ENCODE results near the gene PALD1.

PALD1 gene

DNA sequence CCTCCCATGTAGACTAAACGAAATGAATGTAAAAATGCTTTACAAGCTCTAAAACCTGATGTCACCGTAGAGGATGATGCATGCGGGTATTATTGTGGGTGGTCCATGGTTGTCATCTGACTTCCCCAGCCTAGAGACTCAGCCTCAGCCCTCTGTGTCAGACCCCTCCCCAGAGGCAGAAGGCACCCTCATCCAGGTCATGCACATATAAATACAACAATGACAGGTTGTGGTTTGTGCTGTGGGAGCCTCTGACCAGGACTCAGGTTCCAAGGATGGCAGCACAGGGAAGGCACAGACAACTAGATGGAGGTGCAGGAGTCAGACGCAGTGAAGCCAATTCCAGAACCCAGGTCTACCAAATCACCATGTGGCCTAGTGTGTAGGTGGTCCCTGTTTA lies 33.8 kb upstream of the PALD1 start:
- in situ Hi-C loops (cut with MboI; ENCODE audit: low pct_unique_long_range_greater_than_20kb, low sequenced_read_pairs, unreplicated experiment) = no loop called here
- TF ChIP-seq, protein P1, sequence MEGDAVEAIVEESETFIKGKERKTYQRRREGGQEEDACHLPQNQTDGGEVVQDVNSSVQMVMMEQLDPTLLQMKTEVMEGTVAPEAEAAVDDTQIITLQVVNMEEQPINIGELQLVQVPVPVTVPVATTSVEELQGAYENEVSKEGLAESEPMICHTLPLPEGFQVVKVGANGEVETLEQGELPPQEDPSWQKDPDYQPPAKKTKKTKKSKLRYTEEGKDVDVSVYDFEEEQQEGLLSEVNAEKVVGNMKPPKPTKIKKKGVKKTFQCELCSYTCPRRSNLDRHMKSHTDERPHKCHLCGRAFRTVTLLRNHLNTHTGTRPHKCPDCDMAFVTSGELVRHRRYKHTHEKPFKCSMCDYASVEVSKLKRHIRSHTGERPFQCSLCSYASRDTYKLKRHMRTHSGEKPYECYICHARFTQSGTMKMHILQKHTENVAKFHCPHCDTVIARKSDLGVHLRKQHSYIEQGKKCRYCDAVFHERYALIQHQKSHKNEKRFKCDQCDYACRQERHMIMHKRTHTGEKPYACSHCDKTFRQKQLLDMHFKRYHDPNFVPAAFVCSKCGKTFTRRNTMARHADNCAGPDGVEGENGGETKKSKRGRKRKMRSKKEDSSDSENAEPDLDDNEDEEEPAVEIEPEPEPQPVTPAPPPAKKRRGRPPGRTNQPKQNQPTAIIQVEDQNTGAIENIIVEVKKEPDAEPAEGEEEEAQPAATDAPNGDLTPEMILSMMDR (IDR thresholded peaks at IDR 0.05; ENCODE audit: extremely low read depth, insufficient read depth, missing control alignments) = no peak
- no peak for DNase-seq (ENCODE audit: low spot score)

- TF ChIP-seq, protein P1 (IDR thresholded peaks at IDR 0.05; ENCODE audit: extremely low read depth, insufficient read depth, missing control alignments) = no peak
- in situ Hi-C loops (cut with MboI; ENCODE audit: low pct_unique_long_range_greater_than_20kb, low sequenced_read_pairs, unreplicated experiment) = no loop called here
These were observed 32.6 kb upstream of the PALD1 start for GRCh38 chr10:70445718-70446657.

DNA sequence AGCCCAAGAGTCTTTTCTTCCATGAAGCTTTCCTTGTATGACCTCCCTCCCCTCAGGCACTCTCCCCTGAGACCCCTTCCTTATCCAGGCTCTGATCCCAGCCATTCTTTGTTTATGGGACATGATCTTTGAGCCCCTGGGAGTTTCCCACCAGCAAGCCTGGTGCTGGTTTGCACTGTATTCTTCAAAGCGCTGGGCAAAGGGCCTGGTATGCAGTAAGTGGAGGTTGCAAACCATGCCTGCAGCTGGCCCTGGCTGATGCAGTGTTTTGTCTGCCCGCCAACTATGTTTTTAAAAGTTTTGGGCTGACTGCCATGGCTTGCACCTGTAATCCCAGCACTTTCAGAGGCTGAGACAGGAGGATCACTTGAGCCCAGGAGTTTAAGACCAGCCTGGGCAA lies 30.3 kb upstream of the PALD1 start:
- no peak for DNase-seq (ENCODE audit: low spot score)
- TF ChIP-seq, protein P1 (IDR thresholded peaks at IDR 0.05; ENCODE audit: extremely low read depth, insufficient read depth, missing control alignments) = no peak
- in situ Hi-C loops (cut with MboI; ENCODE audit: low pct_unique_long_range_greater_than_20kb, low sequenced_read_pairs, unreplicated experiment) = no loop called here

More at GRCh38 chr10:70445718-70446657, 32.6 kb upstream of the PALD1 start:
- no peak for DNase-seq (ENCODE audit: low spot score)

DNA sequence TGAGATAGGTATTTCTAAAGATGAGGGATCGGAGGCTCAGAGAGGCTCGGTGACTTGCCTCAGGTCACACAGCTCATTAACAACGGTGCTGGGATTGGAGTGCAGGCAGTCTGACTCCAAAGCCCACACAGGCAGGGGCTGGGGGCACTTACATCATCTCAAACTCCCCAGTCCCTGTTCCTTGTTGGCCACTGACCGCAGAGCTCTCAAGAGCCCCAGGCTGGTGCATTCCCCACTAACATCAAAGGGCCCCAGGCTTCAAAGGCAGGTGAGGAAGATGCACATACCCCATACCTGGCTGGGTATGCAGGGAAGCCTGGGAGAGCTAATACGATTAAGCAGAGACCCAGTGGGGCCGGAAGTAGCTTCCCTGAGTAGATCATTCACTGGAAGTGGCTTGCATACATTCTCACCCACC lies 23.3 kb upstream of the PALD1 start:
- in situ Hi-C loops (cut with MboI; ENCODE audit: low pct_unique_long_range_greater_than_20kb, low sequenced_read_pairs, unreplicated experiment) = no loop called here
- TF ChIP-seq, protein P1 (IDR thresholded peaks at IDR 0.05; ENCODE audit: extremely low read depth, insufficient read depth, missing control alignments) = no peak
- no peak for DNase-seq (ENCODE audit: low spot score)

- DNase-seq (ENCODE audit: low spot score) = no peak
- TF ChIP-seq, protein P1 (IDR thresholded peaks at IDR 0.05; ENCODE audit: extremely low read depth, insufficient read depth, missing control alignments) = no peak
- in situ Hi-C loops (cut with MboI; ENCODE audit: low pct_unique_long_range_greater_than_20kb, low sequenced_read_pairs, unreplicated experiment) = no loop called here
These were observed 22.4 kb upstream of the PALD1 start for GRCh38 chr10:70456164-70456563.

GRCh38 chr10:70457759-70458305 lies 20.7 kb upstream of the PALD1 start:
- in situ Hi-C loops (cut with MboI; ENCODE audit: low pct_unique_long_range_greater_than_20kb, low sequenced_read_pairs, unreplicated experiment) = no loop called here
- no peak for DNase-seq (ENCODE audit: low spot score)
- TF ChIP-seq, protein P1 (IDR thresholded peaks at IDR 0.05; ENCODE audit: extremely low read depth, insufficient read depth, missing control alignments) = no peak

Measured in GM13977 (cell line).